WTC11 (cell line): ENCODE data around the gene TRUB1. TPM values are rescaled to one million over a fixed set of nuclear protein-coding genes. Genes with fewer than 3 reads are reported as not detected.

ENCODE experiments used
- ATAC-seq: fragments of 200-7000 bp; cut with Tn5 transposase; 2 replicates; pipeline ENCODE4 v1.10.0; 2021; ENCODE audit warnings: mild to moderate bottlenecking, moderate library complexity
- CTCF ChIA-PET: fragments of 300-600 bp; sonication (Branson Sonifier 250); formaldehyde crosslinking; loops from one replicate; lab custom pipeline; 2021; ENCODE audit warnings: antibody characterized with exemption; lab: Charles Lee
- POLR2A ChIA-PET: fragments of 350-600 bp; sonication (Branson Sonifier 250); formaldehyde crosslinking; loops from one replicate; lab custom pipeline; 2021; ENCODE audit warnings: antibody characterized with exemption; lab: Charles Lee
- DNase-seq: peaks from one replicate; pipeline ENCODE4 v3.0.0; 2021; ENCODE audit warnings: low spot score
- H3K27ac Mint-ChIP-seq: 2 replicates; pipeline ENCODE4 v1.8.0; 2021; ENCODE audit warnings: mixed read lengths
- H3K27me3 Mint-ChIP-seq: 2 replicates; pipeline ENCODE4 v1.8.0; 2021; ENCODE audit warnings: low read depth, mild to moderate bottlenecking, moderate library complexity, mixed read lengths
- H3K36me3 Mint-ChIP-seq: 2 replicates; pipeline ENCODE4 v1.8.0; 2021; ENCODE audit warnings: mixed read lengths
- H3K4me1 Mint-ChIP-seq: 2 replicates; pipeline ENCODE4 v1.8.0; 2022; ENCODE audit warnings: mixed read lengths
- H3K4me3 Mint-ChIP-seq: 2 replicates; pipeline ENCODE4 v1.8.0; 2021; ENCODE audit warnings: mild to moderate bottlenecking, moderate library complexity, mixed read lengths
- H3K9me3 Mint-ChIP-seq: 2 replicates; pipeline ENCODE4 v1.8.0; 2021; ENCODE audit warnings: mixed read lengths
- CBFB ChIP-seq: sonication (generic); formaldehyde crosslinking; IDR thresholded peaks from 2 replicates; pipeline ENCODE4 v1.8.1; 2022; ENCODE audit warnings: mild to moderate bottlenecking, low read depth, missing genetic modification reagents
- ESRRA ChIP-seq: sonication (generic); formaldehyde crosslinking; IDR thresholded peaks from 2 replicates; pipeline ENCODE4 v1.8.1; 2022; ENCODE audit warnings: mild to moderate bottlenecking, missing genetic modification reagents, borderline replicate concordance
- GRHL2 ChIP-seq: fragments of 250-450 bp; sonication (Bioruptor Pico); IDR thresholded peaks from 2 replicates; pipeline ENCODE4 v1.8.0; 2022; ENCODE audit warnings: mild to moderate bottlenecking, moderate library complexity; ENCODE audit not compliant: insufficient replicate concordance, severe bottlenecking
- JAZF1 ChIP-seq: fragments of 250-450 bp; sonication (Bioruptor Pico); IDR thresholded peaks from 2 replicates; pipeline ENCODE4 v1.9.0; 2021; ENCODE audit warnings: moderate library complexity, mild to moderate bottlenecking, inconsistent platforms
- KAT7 ChIP-seq: sonication (generic); formaldehyde crosslinking; IDR thresholded peaks from 2 replicates; pipeline ENCODE4 v1.8.1; 2023; ENCODE audit warnings: missing genetic modification reagents, mild to moderate bottlenecking, borderline replicate concordance
- MYBL2 ChIP-seq: sonication (generic); formaldehyde crosslinking; IDR thresholded peaks from 2 replicates; pipeline ENCODE4 v1.8.1; 2023; ENCODE audit warnings: mild to moderate bottlenecking, moderate library complexity, missing genetic modification reagents
- NFATC4 ChIP-seq: fragments of 250-450 bp; sonication (Bioruptor Pico); IDR thresholded peaks from 2 replicates; pipeline ENCODE4 v1.9.0; 2021; ENCODE audit warnings: mild to moderate bottlenecking
- NFYB ChIP-seq: sonication (generic); formaldehyde crosslinking; conservative IDR thresholded peaks from 2 replicates; pipeline ENCODE4 v1.8.0; 2022; ENCODE audit warnings: low read depth, missing genetic modification reagents
- SMAD3 ChIP-seq: sonication (generic); formaldehyde crosslinking; IDR thresholded peaks from 2 replicates; pipeline ENCODE4 v1.8.0; 2022; ENCODE audit warnings: missing genetic modification reagents, mild to moderate bottlenecking, borderline replicate concordance
- SP1 ChIP-seq: sonication (generic); formaldehyde crosslinking; conservative IDR thresholded peaks from 2 replicates; pipeline ENCODE4 v1.8.1; 2022; ENCODE audit warnings: missing genetic modification reagents
- ZNF232 ChIP-seq: sonication (generic); formaldehyde crosslinking; IDR thresholded peaks from 2 replicates; pipeline ENCODE4 v1.8.0; 2022; ENCODE audit warnings: mild to moderate bottlenecking, missing genetic modification reagents
- ZNF396 ChIP-seq: fragments of 250-450 bp; sonication (Bioruptor Pico); IDR thresholded peaks from 2 replicates; pipeline ENCODE4 v1.8.0; 2021; ENCODE audit warnings: mild to moderate bottlenecking, moderate library complexity, borderline replicate concordance
- total RNA-seq: library from RNA; stranded (reverse); gene quantifications from 3 replicates; pipeline ENCODE4 v1.2.3, GENCODE V29; 2021
- TF ChIP-seq, protein P1 (sequence below): sonication (generic); formaldehyde crosslinking; IDR thresholded peaks from 2 replicates; pipeline ENCODE4 v1.8.0; 2023; ENCODE audit warnings: missing genetic modification reagents, mild to moderate bottlenecking, borderline replicate concordance
- TF ChIP-seq, protein P2 (sequence below): sonication (generic); formaldehyde crosslinking; IDR thresholded peaks from 2 replicates; pipeline ENCODE4 v1.8.0; 2022; ENCODE audit warnings: mild to moderate bottlenecking, missing genetic modification reagents
- TF ChIP-seq, protein P3 (sequence below): sonication (generic); formaldehyde crosslinking; IDR thresholded peaks from 2 replicates; pipeline ENCODE4 v1.8.0; 2022; ENCODE audit warnings: mild to moderate bottlenecking, missing genetic modification reagents
- TF ChIP-seq, protein P4 (sequence below): sonication (generic); formaldehyde crosslinking; IDR thresholded peaks from 2 replicates; pipeline ENCODE4 v1.8.0; 2023; ENCODE audit warnings: mild to moderate bottlenecking, missing genetic modification reagents
- TF ChIP-seq, protein P5 (sequence below): sonication (generic); formaldehyde crosslinking; IDR thresholded peaks from 2 replicates; pipeline ENCODE4 v1.8.1; 2022; ENCODE audit warnings: missing genetic modification reagents, borderline replicate concordance
- TF ChIP-seq, protein P6 (sequence below): sonication (generic); formaldehyde crosslinking; IDR thresholded peaks from 2 replicates; pipeline ENCODE4 v1.8.1; 2023; ENCODE audit warnings: mild to moderate bottlenecking, moderate library complexity, missing genetic modification reagents

The TRUB1 gene
- total RNA-seq, 1 experiment from 2014 or later, result 27.8 TPM

DNA sequence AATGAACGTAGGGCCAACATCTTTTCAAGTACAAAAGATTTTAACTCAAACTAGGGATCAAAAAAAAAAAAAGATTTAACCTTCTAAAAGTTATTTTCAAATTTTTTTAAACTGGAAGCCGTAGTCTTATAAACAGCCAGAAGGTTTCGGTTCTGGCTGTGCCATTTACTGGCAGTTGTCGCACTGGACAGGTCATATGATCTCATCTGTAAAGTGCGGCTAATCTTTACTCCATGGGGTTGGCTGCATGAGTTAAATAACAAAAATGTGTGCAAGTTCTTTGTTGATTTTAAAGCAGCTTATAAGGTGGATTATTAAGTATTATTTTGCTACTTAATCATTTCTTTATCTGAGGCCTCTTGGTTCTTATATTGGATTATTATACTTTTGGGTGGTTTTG, 36.6 kb downstream of the TRUB1 start:
- Mint-ChIP-seq H3K27ac (peak overlapping the region; percentile 71; the same call in 1 of the 2 replicates), H3K4me3 (no peak overlapping the region), H3K27me3 (no peaks in the 10 kb centered on the region), H3K4me1 (peaks cover 34% of the 10 kb centered on the region), H3K36me3 (peaks cover 11% of the 10 kb centered on the region), H3K9me3 (no peaks in the 10 kb centered on the region)
- TF ChIP-seq SMAD3 (CRISPR knock-in tag) (no peak), ZNF232 (CRISPR knock-in tag) (no peak), SP1 (CRISPR knock-in tag) (no peak), JAZF1 (no peak), NFATC4 (CRISPR knock-in tag) (no peak), ZNF396 (CRISPR knock-in tag) (no peak), MYBL2 (CRISPR knock-in tag) (no peak), ESRRA (CRISPR knock-in tag) (no peak), NFYB (CRISPR knock-in tag) (no peak), KAT7 (CRISPR knock-in tag) (no peak), GRHL2 (CRISPR knock-in tag) (no peak), CBFB (CRISPR knock-in tag) (no peak)
- TF ChIP-seq, protein P1, sequence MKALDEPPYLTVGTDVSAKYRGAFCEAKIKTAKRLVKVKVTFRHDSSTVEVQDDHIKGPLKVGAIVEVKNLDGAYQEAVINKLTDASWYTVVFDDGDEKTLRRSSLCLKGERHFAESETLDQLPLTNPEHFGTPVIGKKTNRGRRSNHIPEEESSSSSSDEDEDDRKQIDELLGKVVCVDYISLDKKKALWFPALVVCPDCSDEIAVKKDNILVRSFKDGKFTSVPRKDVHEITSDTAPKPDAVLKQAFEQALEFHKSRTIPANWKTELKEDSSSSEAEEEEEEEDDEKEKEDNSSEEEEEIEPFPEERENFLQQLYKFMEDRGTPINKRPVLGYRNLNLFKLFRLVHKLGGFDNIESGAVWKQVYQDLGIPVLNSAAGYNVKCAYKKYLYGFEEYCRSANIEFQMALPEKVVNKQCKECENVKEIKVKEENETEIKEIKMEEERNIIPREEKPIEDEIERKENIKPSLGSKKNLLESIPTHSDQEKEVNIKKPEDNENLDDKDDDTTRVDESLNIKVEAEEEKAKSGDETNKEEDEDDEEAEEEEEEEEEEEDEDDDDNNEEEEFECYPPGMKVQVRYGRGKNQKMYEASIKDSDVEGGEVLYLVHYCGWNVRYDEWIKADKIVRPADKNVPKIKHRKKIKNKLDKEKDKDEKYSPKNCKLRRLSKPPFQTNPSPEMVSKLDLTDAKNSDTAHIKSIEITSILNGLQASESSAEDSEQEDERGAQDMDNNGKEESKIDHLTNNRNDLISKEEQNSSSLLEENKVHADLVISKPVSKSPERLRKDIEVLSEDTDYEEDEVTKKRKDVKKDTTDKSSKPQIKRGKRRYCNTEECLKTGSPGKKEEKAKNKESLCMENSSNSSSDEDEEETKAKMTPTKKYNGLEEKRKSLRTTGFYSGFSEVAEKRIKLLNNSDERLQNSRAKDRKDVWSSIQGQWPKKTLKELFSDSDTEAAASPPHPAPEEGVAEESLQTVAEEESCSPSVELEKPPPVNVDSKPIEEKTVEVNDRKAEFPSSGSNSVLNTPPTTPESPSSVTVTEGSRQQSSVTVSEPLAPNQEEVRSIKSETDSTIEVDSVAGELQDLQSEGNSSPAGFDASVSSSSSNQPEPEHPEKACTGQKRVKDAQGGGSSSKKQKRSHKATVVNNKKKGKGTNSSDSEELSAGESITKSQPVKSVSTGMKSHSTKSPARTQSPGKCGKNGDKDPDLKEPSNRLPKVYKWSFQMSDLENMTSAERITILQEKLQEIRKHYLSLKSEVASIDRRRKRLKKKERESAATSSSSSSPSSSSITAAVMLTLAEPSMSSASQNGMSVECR (CRISPR knock-in tag), result no peak
- TF ChIP-seq, protein P2, sequence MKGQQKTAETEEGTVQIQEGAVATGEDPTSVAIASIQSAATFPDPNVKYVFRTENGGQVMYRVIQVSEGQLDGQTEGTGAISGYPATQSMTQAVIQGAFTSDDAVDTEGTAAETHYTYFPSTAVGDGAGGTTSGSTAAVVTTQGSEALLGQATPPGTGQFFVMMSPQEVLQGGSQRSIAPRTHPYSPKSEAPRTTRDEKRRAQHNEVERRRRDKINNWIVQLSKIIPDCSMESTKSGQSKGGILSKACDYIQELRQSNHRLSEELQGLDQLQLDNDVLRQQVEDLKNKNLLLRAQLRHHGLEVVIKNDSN (CRISPR knock-in tag), result no peak
- TF ChIP-seq, protein P3, sequence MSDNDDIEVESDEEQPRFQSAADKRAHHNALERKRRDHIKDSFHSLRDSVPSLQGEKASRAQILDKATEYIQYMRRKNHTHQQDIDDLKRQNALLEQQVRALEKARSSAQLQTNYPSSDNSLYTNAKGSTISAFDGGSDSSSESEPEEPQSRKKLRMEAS (CRISPR knock-in tag), result no peak
- TF ChIP-seq, protein P4, sequence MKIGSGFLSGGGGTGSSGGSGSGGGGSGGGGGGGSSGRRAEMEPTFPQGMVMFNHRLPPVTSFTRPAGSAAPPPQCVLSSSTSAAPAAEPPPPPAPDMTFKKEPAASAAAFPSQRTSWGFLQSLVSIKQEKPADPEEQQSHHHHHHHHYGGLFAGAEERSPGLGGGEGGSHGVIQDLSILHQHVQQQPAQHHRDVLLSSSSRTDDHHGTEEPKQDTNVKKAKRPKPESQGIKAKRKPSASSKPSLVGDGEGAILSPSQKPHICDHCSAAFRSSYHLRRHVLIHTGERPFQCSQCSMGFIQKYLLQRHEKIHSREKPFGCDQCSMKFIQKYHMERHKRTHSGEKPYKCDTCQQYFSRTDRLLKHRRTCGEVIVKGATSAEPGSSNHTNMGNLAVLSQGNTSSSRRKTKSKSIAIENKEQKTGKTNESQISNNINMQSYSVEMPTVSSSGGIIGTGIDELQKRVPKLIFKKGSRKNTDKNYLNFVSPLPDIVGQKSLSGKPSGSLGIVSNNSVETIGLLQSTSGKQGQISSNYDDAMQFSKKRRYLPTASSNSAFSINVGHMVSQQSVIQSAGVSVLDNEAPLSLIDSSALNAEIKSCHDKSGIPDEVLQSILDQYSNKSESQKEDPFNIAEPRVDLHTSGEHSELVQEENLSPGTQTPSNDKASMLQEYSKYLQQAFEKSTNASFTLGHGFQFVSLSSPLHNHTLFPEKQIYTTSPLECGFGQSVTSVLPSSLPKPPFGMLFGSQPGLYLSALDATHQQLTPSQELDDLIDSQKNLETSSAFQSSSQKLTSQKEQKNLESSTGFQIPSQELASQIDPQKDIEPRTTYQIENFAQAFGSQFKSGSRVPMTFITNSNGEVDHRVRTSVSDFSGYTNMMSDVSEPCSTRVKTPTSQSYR (CRISPR knock-in tag), result no peak
- TF ChIP-seq, protein P5, sequence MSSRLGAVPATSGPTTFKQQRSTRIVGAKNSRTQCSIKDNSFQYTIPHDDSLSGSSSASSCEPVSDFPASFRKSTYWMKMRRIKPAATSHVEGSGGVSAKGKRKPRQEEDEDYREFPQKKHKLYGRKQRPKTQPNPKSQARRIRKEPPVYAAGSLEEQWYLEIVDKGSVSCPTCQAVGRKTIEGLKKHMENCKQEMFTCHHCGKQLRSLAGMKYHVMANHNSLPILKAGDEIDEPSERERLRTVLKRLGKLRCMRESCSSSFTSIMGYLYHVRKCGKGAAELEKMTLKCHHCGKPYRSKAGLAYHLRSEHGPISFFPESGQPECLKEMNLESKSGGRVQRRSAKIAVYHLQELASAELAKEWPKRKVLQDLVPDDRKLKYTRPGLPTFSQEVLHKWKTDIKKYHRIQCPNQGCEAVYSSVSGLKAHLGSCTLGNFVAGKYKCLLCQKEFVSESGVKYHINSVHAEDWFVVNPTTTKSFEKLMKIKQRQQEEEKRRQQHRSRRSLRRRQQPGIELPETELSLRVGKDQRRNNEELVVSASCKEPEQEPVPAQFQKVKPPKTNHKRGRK (CRISPR knock-in tag), result no peak
- TF ChIP-seq, protein P6, sequence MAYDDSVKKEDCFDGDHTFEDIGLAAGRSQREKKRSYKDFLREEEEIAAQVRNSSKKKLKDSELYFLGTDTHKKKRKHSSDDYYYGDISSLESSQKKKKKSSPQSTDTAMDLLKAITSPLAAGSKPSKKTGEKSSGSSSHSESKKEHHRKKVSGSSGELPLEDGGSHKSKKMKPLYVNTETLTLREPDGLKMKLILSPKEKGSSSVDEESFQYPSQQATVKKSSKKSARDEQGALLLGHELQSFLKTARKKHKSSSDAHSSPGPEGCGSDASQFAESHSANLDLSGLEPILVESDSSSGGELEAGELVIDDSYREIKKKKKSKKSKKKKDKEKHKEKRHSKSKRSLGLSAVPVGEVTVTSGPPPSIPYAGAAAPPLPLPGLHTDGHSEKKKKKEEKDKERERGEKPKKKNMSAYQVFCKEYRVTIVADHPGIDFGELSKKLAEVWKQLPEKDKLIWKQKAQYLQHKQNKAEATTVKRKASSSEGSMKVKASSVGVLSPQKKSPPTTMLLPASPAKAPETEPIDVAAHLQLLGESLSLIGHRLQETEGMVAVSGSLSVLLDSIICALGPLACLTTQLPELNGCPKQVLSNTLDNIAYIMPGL (CRISPR knock-in tag), result no peak
- POLR2A ChIA-PET, result interaction anchor here (0.7 kb wide), 1 partner anchor 37 kb away, joined by 4 read pairs; the partner anchor contains the start of gene TRUB1
- CTCF ChIA-PET, result no interaction called here
- no peak for DNase-seq
- ATAC-seq, result no peak
